PC-3 (cell line): Measurements from ENCODE around the gene ZGRF1. TPM values are rescaled to one million over a fixed set of nuclear protein-coding genes. Genes with fewer than 3 reads are reported as not detected.

Experiments used
- ATAC-seq: fragments of 200-7000 bp; cut with Tn5 transposase; 2 replicates; pipeline ENCODE4 v1.9.1; 2020; ENCODE audit warnings: mild to moderate bottlenecking, moderate library complexity
- BruUV-seq: library from RNA; stranded (reverse); fragments of 400-500 nt; replicated peaks from 2 replicates; lab custom pipeline; 2021; lab: Mats Ljungman, UMichigan
- CTCF ChIA-PET: fragments of 300-600 bp; sonication (Branson Sonifier 250); formaldehyde crosslinking; loops from one replicate; lab custom pipeline; 2022; ENCODE audit warnings: antibody characterized with exemption; lab: Charles Lee
- POLR2A ChIA-PET: fragments of 300-600 bp; sonication (Branson Sonifier 250); formaldehyde crosslinking; loops from one replicate; lab custom pipeline; 2022; ENCODE audit warnings: antibody characterized with exemption; ENCODE audit not compliant: unreplicated experiment; lab: Charles Lee
- DNase-seq: peaks from one replicate; pipeline ENCODE4 v3.0.0-alpha.2; 2015
- H2AFZ ChIP-seq: fragments of 300-600 bp; sonication (generic); 2 replicates; pipeline ENCODE4 v1.6.0; 2016; ENCODE audit warnings: antibody characterized with exemption, low read length
- H3F3A ChIP-seq: fragments of 300-600 bp; sonication (generic); one replicate; pipeline ENCODE4 v1.6.0; 2017; ENCODE audit warnings: antibody characterized with exemption, low read length, control low read depth, mild to moderate bottlenecking; ENCODE audit not compliant: unreplicated experiment
- H3K27ac ChIP-seq: fragments of 300-600 bp; sonication (generic); 2 replicates; pipeline ENCODE4 v1.5.1; 2016; ENCODE audit warnings: mild to moderate bottlenecking, low read length
- H3K27me3 ChIP-seq: fragments of 300-600 bp; sonication (generic); 2 replicates; pipeline ENCODE4 v1.6.1; 2016; ENCODE audit warnings: low read length, mixed read lengths
- H3K36me3 ChIP-seq: fragments of 300-600 bp; sonication (generic); 2 replicates; pipeline ENCODE4 v1.6.1; 2016; ENCODE audit warnings: low read depth, mixed run types, low read length, mixed read lengths
- H3K4me1 ChIP-seq: fragments of 300-600 bp; sonication (generic); 2 replicates; pipeline ENCODE4 v1.5.1; 2016; ENCODE audit warnings: low read length; ENCODE audit not compliant: insufficient read depth
- H3K4me2 ChIP-seq: fragments of 300-600 bp; sonication (generic); 2 replicates; pipeline ENCODE4 v1.6.0; 2016; ENCODE audit warnings: low read length
- H3K4me3 ChIP-seq: fragments of 300-600 bp; sonication (generic); 2 replicates; pipeline ENCODE4 v1.5.1; 2016; ENCODE audit warnings: mild to moderate bottlenecking, low read length, mixed read lengths
- H3K79me2 ChIP-seq: fragments of 300-600 bp; sonication (generic); 2 replicates; pipeline ENCODE4 v1.6.1; 2017; ENCODE audit warnings: low read length, mixed read lengths
- H3K9ac ChIP-seq: fragments of 300-600 bp; sonication (generic); 2 replicates; pipeline ENCODE4 v1.6.0; 2016; ENCODE audit warnings: mild to moderate bottlenecking, low read length
- H3K9me2 ChIP-seq: fragments of 300-600 bp; sonication (generic); replicated peaks from 2 replicates; pipeline ENCODE4 v1.6.1; 2016; ENCODE audit warnings: mixed run types, low read length, mixed read lengths
- H3K9me3 ChIP-seq: fragments of 300-600 bp; sonication (generic); 2 replicates; pipeline ENCODE4 v1.6.1; 2016; ENCODE audit warnings: low read length, mixed read lengths
- H4K20me1 ChIP-seq: fragments of 300-600 bp; sonication (generic); 2 replicates; pipeline ENCODE4 v1.6.1; 2016; ENCODE audit warnings: low read length, mixed read lengths
- CTCF ChIP-seq: fragments of 300-600 bp; sonication (generic); conservative IDR thresholded peaks from 2 replicates; pipeline ENCODE4 v1.5.1; 2017; ENCODE audit warnings: antibody characterized with exemption, low read depth, mild to moderate bottlenecking, low read length
- EZH2 ChIP-seq: fragments of 300-600 bp; sonication (generic); IDR thresholded peaks from one replicate; pipeline ENCODE4 v1.6.1; 2017; ENCODE audit warnings: antibody characterized with exemption, mild to moderate bottlenecking, low read length; ENCODE audit not compliant: unreplicated experiment
- EZH2phosphoT487 ChIP-seq: fragments of 300-600 bp; sonication (generic); IDR thresholded peaks from 2 replicates; pipeline ENCODE4 v1.6.1; 2018; ENCODE audit warnings: mild to moderate bottlenecking, antibody characterized with exemption, low read length, borderline replicate concordance
- intact Hi-C: fragments of 100-400 bp; cut with micrococcal nuclease; formaldehyde crosslinking; loops from 2 replicates; pipeline ENCODE4 v1.9.0; 2023
- total RNA-seq: library from RNA; depleted of rRNA; stranded (reverse); fragments of >200 nt; gene quantifications from 2 replicates; pipeline ENCODE4 v1.2.3, GENCODE V29; 2014

ZGRF1 gene
- total RNA-seq, 1 experiment from 2014 or later = 7.3 TPM

GRCh38 chr4:112650332-112650731 lies 13.6 kb upstream of the ZGRF1 start:
- Histone ChIP-seq H3K4me1 (no peaks in the 10 kb centered on the region), H3K79me2 (no peaks in the 10 kb centered on the region), H3K27me3 (no peaks in the 10 kb centered on the region), H3K27ac (no peak overlapping the region), H3K36me3 (peaks cover 7% of the 10 kb centered on the region; the same call in 1 of the 2 replicates), H3K9me2 (no peaks in the 10 kb centered on the region), H3K9me3 (no peaks in the 10 kb centered on the region), H3K4me2 (no peak overlapping the region), H3K4me3 (no peak overlapping the region), H3F3A (no peaks in the 10 kb centered on the region), H2AFZ (no peak overlapping the region), H3K9ac (no peak overlapping the region), H4K20me1 (no peaks in the 10 kb centered on the region)
- no TSS peak for BruUV-seq
- POLR2A ChIA-PET = no interaction called here
- TF ChIP-seq EZH2 (no peak), EZH2phosphoT487 (no peak)
- intact Hi-C loops = no loop called here
- ATAC-seq (no peak), DNase-seq (no peak)
- CTCF ChIA-PET = no interaction called here

DNA sequence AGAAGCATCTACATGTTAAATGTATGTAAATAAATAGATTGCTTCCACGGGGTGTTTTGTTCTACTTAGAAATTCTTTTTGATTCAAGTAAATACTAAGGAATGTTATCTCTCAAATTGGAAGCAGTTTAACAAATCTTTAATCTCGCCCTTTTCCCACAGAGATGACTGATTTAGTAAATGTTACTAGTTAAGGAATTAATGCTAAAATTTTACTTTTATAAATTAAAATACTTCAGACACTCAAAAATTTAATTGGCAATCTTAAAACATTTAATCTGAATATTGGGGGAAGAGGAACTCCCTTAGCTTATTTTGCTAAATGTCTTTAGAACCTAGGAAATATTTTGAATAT lies 12.3 kb upstream of the ZGRF1 start:
- ChIA-PET POLR2A (no interaction called here), CTCF (no interaction called here)
- no peaks in the 10 kb centered on the region for H4K20me1 ChIP-seq
- no peak overlapping the region for H2AFZ ChIP-seq
- no peak overlapping the region for H3K9ac ChIP-seq
- BruUV-seq = no TSS peak
- no peaks in the 10 kb centered on the region for H3K9me2 ChIP-seq
- no peak overlapping the region for H3K27ac ChIP-seq
- DNase-seq = no peak
- ATAC-seq = no peak
- H3K9me3 ChIP-seq = no peaks in the 10 kb centered on the region
- intact Hi-C loops = no loop called here
- no peaks in the 10 kb centered on the region for H3K79me2 ChIP-seq
- no peak overlapping the region for H3K4me3 ChIP-seq
- no peak overlapping the region for H3K4me2 ChIP-seq
- H3K4me1 ChIP-seq = no peaks in the 10 kb centered on the region
- TF ChIP-seq CTCF (no peak), EZH2 (no peak), EZH2phosphoT487 (no peak)
- H3F3A ChIP-seq = no peaks in the 10 kb centered on the region
- peaks cover 5% of the 10 kb centered on the region; the same call in 1 of the 2 replicates for H3K36me3 ChIP-seq
- no peaks in the 10 kb centered on the region for H3K27me3 ChIP-seq

DNA sequence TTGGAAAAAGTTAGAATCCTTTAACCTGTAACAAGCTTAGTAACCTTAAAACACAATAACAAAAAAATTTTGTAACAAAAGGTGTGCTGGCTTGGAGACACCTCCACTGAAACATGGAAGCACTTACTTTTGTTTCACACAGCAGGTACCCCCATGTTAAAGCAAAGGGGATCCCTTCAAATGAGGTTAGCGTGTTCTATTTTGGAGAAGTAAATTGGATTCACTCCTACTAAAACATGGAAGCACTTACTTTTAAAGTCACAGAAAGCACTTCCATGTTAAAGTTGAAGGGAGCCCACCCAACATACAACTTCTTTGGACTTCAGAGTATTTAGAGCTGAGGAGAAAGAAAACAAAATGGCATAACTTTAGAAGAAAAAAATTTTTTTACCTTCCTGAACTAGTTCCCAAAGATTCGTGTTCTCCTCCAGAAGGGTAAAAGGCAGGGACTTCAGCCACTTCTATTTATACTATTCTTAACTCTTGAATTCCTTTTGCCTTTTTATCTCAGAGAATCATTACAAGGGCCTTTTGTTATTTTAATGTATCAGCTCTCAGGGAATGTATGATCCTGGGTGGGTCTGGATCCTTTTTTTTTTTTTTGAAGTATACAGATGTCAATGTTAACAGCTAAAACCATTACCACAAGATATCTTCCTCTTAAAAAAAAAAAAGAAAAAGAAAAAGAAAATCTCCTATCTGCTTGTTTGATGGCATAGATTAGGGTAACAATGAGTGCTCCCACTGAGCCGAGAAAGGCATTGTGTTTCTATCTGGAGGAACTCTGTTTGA lies 11.8 kb upstream of the ZGRF1 start:
- DNase-seq = no peak
- intact Hi-C loops = no loop called here
- no peak overlapping the region for H3K4me2 ChIP-seq
- no peaks in the 10 kb centered on the region for H3F3A ChIP-seq
- H3K27ac ChIP-seq = no peak overlapping the region
- H3K27me3 ChIP-seq = no peaks in the 10 kb centered on the region
- no TSS peak for BruUV-seq
- TF ChIP-seq EZH2 (no peak), EZH2phosphoT487 (no peak), CTCF (no peak)
- no peaks in the 10 kb centered on the region for H3K4me1 ChIP-seq
- no peak overlapping the region for H2AFZ ChIP-seq
- H3K36me3 ChIP-seq = peaks cover 5% of the 10 kb centered on the region; the same call in 1 of the 2 replicates
- no peak overlapping the region for H3K9ac ChIP-seq
- H3K9me2 ChIP-seq = no peaks in the 10 kb centered on the region
- ATAC-seq = no peak
- ChIA-PET POLR2A (no interaction called here), CTCF (no interaction called here)
- no peaks in the 10 kb centered on the region for H4K20me1 ChIP-seq
- H3K9me3 ChIP-seq = no peaks in the 10 kb centered on the region
- no peaks in the 10 kb centered on the region for H3K79me2 ChIP-seq
- H3K4me3 ChIP-seq = no peak overlapping the region
